ENCODE results near the gene PIK3C3. TPM values are rescaled to one million over a fixed set of nuclear protein-coding genes. Genes with fewer than 3 reads are reported as not detected.
A peak's percentile ranks its signal among the peaks of the same experiment; 100 is the strongest.

Gene PIK3C3
- total and polyA plus RNA-seq, 9 of the 15 experiments (the other 6 are each of a cell fraction or from before 2014, with no cell fraction given): 27.0 to 101 (median 42.9) TPM

DNA sequence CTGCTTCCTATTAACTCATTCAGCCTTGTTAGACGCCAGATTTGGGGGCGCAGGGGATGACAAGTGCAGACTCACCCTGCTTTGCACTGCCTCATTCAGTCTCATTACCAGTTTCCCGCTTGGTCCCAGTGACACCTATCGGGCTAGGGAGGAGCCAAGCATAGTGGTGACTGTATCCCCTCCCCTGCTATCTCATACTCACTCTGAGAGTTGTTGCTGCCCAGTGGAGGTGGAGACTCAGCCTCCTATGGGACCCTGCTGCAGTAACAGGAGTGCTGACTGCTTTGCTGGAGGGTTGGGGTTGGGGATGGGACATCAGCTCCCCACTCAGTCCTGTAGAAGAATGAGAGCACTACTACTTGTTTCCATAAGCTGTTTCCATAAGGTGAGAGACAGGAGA lies 21.3 kb upstream of the PIK3C3 start:
- DNase-seq (ENCODE audit: extremely low read depth in 1 of 4, low spot score in 3 of 4) (peak in 2 of 4 experiments; percentile 13 to 21), ATAC-seq (peak; percentile 68), FAIRE-seq (no peak)
- no TSS peak for BruUV-seq (replicated peaks)
- Histone ChIP-seq H3K9me3 (replicated peaks; ENCODE audit: control insufficient read depth, insufficient read depth, low read depth, low read length) (no peaks in the 10 kb centered on the region), H3K4me3 (no peak overlapping the region), H3K27ac (ENCODE audit: extremely low read depth, low read depth, low read length) (no peak overlapping the region), H3K79me2 (ENCODE audit: control insufficient read depth, insufficient read depth, low read length) (no peaks in the 10 kb centered on the region), H3K9ac (ENCODE audit: insufficient read depth in 1 of 2, low read depth in 2 of 2, low read length in 2 of 2) (no peak overlapping the region), H3K36me3 (ENCODE audit: control insufficient read depth, insufficient read depth, low read length) (no peaks in the 10 kb centered on the region), H3K27me3 (ENCODE audit: control insufficient read depth in 2 of 2, insufficient read depth in 2 of 2, low read length in 2 of 2) (no peaks in the 10 kb centered on the region), H4K20me1 (replicated peaks; ENCODE audit: control insufficient read depth, insufficient read depth, low read length) (no peaks in the 10 kb centered on the region), H3K4me1 (replicated peaks in 1 of 2; ENCODE audit: control insufficient read depth in 2 of 2, insufficient read depth in 2 of 2, low read length in 2 of 2) (no peaks in the 10 kb centered on the region), H3K9me1 (ENCODE audit: control insufficient read depth, insufficient read depth, low read length) (no peaks in the 10 kb centered on the region), H2AFZ (ENCODE audit: low read depth, low read length) (no peak overlapping the region), H3K4me2 (ENCODE audit: insufficient read depth, low read length) (no peak overlapping the region)
- no peak for TF ChIP-seq ZBTB7A (IDR thresholded peaks at IDR 0.05; ENCODE audit: borderline replicate concordance, control insufficient read depth, low read depth, low read length)
- no peak for TF ChIP-seq HNRNPL (IDR thresholded peaks at IDR 0.05; ENCODE audit: low read depth, low read length)
- TF ChIP-seq ZNF282 (CRISPR knock-in tag; IDR thresholded peaks at IDR 0.05): no peak
- in situ Hi-C loops (cut with MboI) (no loop called here), intact Hi-C loops (cut with micrococcal nuclease) (no loop called here)
- CTCF ChIA-PET (ENCODE audit: low intra/inter-chr PET ratio): no interaction called here
- POLR2A ChIA-PET: no interaction called here
- WGBS (ENCODE audit: insufficient coverage, low coverage, missing lambda C conversion rate): 2% methylated on average over 4 of the region's 4 CpGs

DNA sequence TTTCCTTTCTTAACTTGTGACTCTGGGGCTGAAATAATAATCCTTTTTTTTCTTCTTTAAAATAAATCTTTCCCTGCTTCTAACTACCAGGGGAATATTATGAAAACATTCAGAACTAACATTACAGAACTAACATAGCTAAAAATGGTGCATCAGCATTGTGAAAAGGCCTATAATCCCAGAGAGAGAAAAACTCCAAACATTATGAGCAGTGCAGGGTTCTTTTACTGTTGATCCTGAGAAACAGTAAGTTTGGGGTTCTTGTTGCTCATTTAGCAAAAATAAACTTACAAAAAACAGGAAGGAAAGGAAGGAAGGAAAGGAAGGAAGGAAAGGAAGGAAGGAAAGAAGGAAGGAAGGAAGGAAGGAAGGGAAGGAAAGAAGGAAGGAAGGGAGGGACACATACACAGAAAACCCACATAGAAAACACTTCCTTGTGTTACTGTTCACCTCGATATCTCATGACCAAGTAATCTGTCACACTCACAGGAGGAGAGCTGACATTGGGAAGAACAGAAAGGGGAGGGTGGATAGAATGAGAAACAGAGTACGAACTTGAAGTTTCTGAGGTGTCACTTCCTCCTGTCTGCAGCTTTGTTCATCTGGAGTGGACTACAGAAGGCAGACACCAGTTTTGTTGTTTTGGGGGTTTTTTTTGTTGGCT lies 18.4 kb upstream of the PIK3C3 start:
- FAIRE-seq: no peak
- TF ChIP-seq ELF4 (CRISPR knock-in tag; IDR thresholded peaks at IDR 0.05): peak; percentile 83; the same call in 1 of the 2 replicates
- TF ChIP-seq ZNF445 (CRISPR knock-in tag; IDR thresholded peaks at IDR 0.05; ENCODE audit: low read depth): no peak
- no peak for TF ChIP-seq MAFK (IDR thresholded peaks at IDR 0.05; ENCODE audit: low read length)
- TF ChIP-seq CHAMP1 (IDR thresholded peaks at IDR 0.05): no peak
- no peak for TF ChIP-seq FOXK1 (CRISPR knock-in tag; IDR thresholded peaks at IDR 0.05; ENCODE audit: borderline replicate concordance)
- no peak for TF ChIP-seq ZNF586 (CRISPR knock-in tag; conservative IDR thresholded peaks at IDR 0.05)
- TF ChIP-seq MEIS2 (IDR thresholded peaks at IDR 0.05; ENCODE audit: partially characterized antibody): peak; percentile 73
- 0 out of 2 replicates have a peak, but pooled peaks have one; percentile 72 for TF ChIP-seq TSC22D4 (tag; IDR thresholded peaks at IDR 0.05)
- TF ChIP-seq, protein P1, sequence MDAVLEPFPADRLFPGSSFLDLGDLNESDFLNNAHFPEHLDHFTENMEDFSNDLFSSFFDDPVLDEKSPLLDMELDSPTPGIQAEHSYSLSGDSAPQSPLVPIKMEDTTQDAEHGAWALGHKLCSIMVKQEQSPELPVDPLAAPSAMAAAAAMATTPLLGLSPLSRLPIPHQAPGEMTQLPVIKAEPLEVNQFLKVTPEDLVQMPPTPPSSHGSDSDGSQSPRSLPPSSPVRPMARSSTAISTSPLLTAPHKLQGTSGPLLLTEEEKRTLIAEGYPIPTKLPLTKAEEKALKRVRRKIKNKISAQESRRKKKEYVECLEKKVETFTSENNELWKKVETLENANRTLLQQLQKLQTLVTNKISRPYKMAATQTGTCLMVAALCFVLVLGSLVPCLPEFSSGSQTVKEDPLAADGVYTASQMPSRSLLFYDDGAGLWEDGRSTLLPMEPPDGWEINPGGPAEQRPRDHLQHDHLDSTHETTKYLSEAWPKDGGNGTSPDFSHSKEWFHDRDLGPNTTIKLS (IDR thresholded peaks at IDR 0.05; ENCODE audit: borderline replicate concordance, low read depth): no peak

More for the DNA sequence above, 18.4 kb upstream of the PIK3C3 start:
- 3% methylated on average over 2 of the region's 2 CpGs for WGBS (ENCODE audit: insufficient coverage, low coverage, missing lambda C conversion rate)
- DNase-seq (ENCODE audit: extremely low read depth in 1 of 4, low spot score in 3 of 4) (peak in 1 of 4 experiments; percentile 11), ATAC-seq (peak; percentile 41)
- Histone ChIP-seq H3K4me2 (ENCODE audit: insufficient read depth, low read length) (no peak overlapping the region), H3K79me2 (ENCODE audit: control insufficient read depth, insufficient read depth, low read length) (no peaks in the 10 kb centered on the region), H3K27ac (ENCODE audit: extremely low read depth, low read depth, low read length) (peak overlapping the region; percentile 20; the same call in 1 of the 3 replicates), H3K4me1 (replicated peaks in 1 of 2; ENCODE audit: control insufficient read depth in 2 of 2, insufficient read depth in 2 of 2, low read length in 2 of 2) (no peaks in the 10 kb centered on the region), H3K9me1 (ENCODE audit: control insufficient read depth, insufficient read depth, low read length) (no peaks in the 10 kb centered on the region), H2AFZ (ENCODE audit: low read depth, low read length) (peak overlapping the region; percentile 48; the same call in 1 of the 2 replicates), H3K9me3 (replicated peaks; ENCODE audit: control insufficient read depth, insufficient read depth, low read depth, low read length) (no peaks in the 10 kb centered on the region), H3K36me3 (ENCODE audit: control insufficient read depth, insufficient read depth, low read length) (no peaks in the 10 kb centered on the region), H3K4me3 (no peak overlapping the region), H3K9ac (ENCODE audit: insufficient read depth in 1 of 2, low read depth in 2 of 2, low read length in 2 of 2) (no peak overlapping the region), H3K27me3 (ENCODE audit: control insufficient read depth in 2 of 2, insufficient read depth in 2 of 2, low read length in 2 of 2) (no peaks in the 10 kb centered on the region), H4K20me1 (replicated peaks; ENCODE audit: control insufficient read depth, insufficient read depth, low read length) (no peaks in the 10 kb centered on the region)
- in situ Hi-C loops (cut with MboI): no loop called here
- intact Hi-C loops (cut with micrococcal nuclease): no loop called here
- ChIA-PET POLR2A (interaction anchor here (0.6 kb wide), 1 partner anchor 45 kb away, joined by 3 read pairs; no protein-coding TSS in a partner anchor), CTCF (ENCODE audit: low intra/inter-chr PET ratio) (no interaction called here)
- BruUV-seq (replicated peaks): no TSS peak
